ENCODE measurements around the gene EEF1A1.

DNA sequence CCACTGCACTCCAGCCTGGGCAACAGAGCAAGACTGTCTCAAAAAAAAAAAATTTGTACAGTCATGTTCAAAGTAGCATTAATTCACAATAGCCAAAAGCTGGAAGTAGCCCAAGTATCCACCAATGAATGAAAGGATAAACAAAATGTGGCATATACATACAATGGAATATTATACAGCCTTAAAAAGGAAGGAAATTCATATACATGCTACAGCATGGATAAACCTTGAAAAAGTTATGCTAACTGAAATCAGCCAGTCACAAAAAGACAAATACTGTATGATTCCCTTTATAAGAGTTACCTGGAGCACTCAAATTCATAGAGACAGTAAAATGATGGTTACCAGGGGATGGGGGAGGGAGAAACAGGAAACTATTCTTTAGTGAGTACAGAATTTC, 15.7 kb downstream of the EEF1A1 start:
- TF ChIP-seq, protein P1, sequence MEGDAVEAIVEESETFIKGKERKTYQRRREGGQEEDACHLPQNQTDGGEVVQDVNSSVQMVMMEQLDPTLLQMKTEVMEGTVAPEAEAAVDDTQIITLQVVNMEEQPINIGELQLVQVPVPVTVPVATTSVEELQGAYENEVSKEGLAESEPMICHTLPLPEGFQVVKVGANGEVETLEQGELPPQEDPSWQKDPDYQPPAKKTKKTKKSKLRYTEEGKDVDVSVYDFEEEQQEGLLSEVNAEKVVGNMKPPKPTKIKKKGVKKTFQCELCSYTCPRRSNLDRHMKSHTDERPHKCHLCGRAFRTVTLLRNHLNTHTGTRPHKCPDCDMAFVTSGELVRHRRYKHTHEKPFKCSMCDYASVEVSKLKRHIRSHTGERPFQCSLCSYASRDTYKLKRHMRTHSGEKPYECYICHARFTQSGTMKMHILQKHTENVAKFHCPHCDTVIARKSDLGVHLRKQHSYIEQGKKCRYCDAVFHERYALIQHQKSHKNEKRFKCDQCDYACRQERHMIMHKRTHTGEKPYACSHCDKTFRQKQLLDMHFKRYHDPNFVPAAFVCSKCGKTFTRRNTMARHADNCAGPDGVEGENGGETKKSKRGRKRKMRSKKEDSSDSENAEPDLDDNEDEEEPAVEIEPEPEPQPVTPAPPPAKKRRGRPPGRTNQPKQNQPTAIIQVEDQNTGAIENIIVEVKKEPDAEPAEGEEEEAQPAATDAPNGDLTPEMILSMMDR (IDR thresholded peaks at IDR 0.05; ENCODE audit: insufficient read depth, low read length): no peak
- TF ChIP-seq POLR2AphosphoS5 (IDR thresholded peaks at IDR 0.05; ENCODE audit: low read depth): no peak
- no peak for TF ChIP-seq SPI1 (IDR thresholded peaks at IDR 0.05; ENCODE audit: borderline replicate concordance, low read depth)

Data from HL-60 (cell line).